ENCODE measurements around the gene SLC16A8.

The SLC16A8 gene

GRCh38 chr22:38070250-38070921, 13.6 kb downstream of the SLC16A8 start:
- no peak for DNase-seq

GRCh38 chr22:38069372-38070249, 14.4 kb downstream of the SLC16A8 start:
- no peak for DNase-seq

GRCh38 chr22:38068641-38069371, 15.2 kb downstream of the SLC16A8 start:
- DNase-seq = no peak

GRCh38 chr22:38067761-38068360, 16.1 kb downstream of the SLC16A8 start:
- DNase-seq = no peak

- no peak for DNase-seq
Measured at GRCh38 chr22:38067028-38067415, 17.0 kb downstream of the SLC16A8 start.

GRCh38 chr22:38066381-38067027, 17.5 kb downstream of the SLC16A8 start:
- DNase-seq = no peak

- no peak for DNase-seq
Measured at GRCh38 chr22:38065539-38065938, 18.4 kb downstream of the SLC16A8 start.

- no peak for DNase-seq
Measured at GRCh38 chr22:38062791-38063190, 21.2 kb downstream of the SLC16A8 start.

- peak; percentile 89 to 91 for DNase-seq
Measured at GRCh38 chr22:38056969-38057891, 26.8 kb downstream of the SLC16A8 start, which contains the start of gene PICK1. TSS of gene PICK1 (plus strand) at chr22:38057404. CDS start at chr22:38057810, 406 bp downstream.

GRCh38 chr22:38051900-38052862, 31.8 kb downstream of the SLC16A8 start:
- peak; percentile 78 to 84 for DNase-seq

- DNase-seq = peak in 1 of 2 experiments; percentile 52
Measured at GRCh38 chr22:38051261-38051660, 32.7 kb downstream of the SLC16A8 start.

GRCh38 chr22:38050720-38051119, 33.3 kb downstream of the SLC16A8 start:
- no peak for DNase-seq

GRCh38 chr22:38049812-38050619, 34.0 kb downstream of the SLC16A8 start:
- DNase-seq = no peak

- DNase-seq = no peak
Measured at GRCh38 chr22:38046070-38046748, 37.8 kb downstream of the SLC16A8 start.

GRCh38 chr22:38043151-38044039, 40.6 kb downstream of the SLC16A8 start:
- DNase-seq = no peak

GRCh38 chr22:38042488-38042790, 41.5 kb downstream of the SLC16A8 start:
- DNase-seq = no peak

GRCh38 chr22:38041760-38042487, 42.1 kb downstream of the SLC16A8 start:
- no peak for DNase-seq

Data from SHP77 (cell line).